Transverse colon (tissue), 4 donors: Measurements from ENCODE around the gene RRP12.

Experiments used
- EP300 ChIP-seq: sonication (generic); formaldehyde crosslinking; IDR thresholded peaks from one replicate; pipeline ENCODE4 v1.6.1; 2017; ENCODE audit warnings: antibody characterized with exemption, low read depth
- POLR2A ChIP-seq: fragments of 450-650 bp; IDR thresholded peaks from one replicate; pipeline ENCODE4 v1.6.1; 2016; ENCODE audit warnings: antibody characterized with exemption, mild to moderate bottlenecking, moderate library complexity
- POLR2AphosphoS5 ChIP-seq, 3 donors: sonication (generic); formaldehyde crosslinking; IDR thresholded peaks; one replicate each; pipeline ENCODE4 v1.6.1; 2016; ENCODE audit warnings: antibody characterized with exemption in 3 of 3
- TF ChIP-seq, protein P1 (sequence below), 5 experiments: fragments of 200-600 bp in 3 of 5; fragments of 450-650 bp in 2 of 5; sonication (generic) in 3 of 5; IDR thresholded peaks; 1 replicate in 2 of 5; 2 replicates in 3 of 5; pipeline ENCODE4 v1.5.1; 2016 to 2017; ENCODE audit warnings: antibody characterized with exemption in 5 of 5, inconsistent platforms in 3 of 5, mild to moderate bottlenecking in 2 of 5, moderate library complexity in 1 of 5

DNA sequence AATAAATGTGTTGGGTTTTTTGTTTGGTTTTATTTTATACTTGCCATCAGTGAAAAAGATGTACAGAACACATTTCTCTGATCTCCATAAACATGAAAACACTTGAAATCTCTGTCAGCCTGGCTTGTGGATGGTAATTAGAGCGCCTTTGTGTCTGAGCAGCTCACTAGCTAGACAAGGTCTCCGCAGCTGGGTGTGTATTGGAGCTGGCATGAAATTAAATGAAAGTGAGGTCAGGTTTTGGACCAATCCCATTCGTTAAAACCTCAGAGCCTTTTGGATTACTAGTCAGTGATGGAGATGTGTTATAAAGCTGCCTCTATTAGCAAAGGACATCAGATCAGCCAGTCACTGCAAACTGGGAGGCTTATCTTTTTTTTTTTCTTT lies 79.3 kb downstream of the RRP12 start:
- TF ChIP-seq, protein P1, sequence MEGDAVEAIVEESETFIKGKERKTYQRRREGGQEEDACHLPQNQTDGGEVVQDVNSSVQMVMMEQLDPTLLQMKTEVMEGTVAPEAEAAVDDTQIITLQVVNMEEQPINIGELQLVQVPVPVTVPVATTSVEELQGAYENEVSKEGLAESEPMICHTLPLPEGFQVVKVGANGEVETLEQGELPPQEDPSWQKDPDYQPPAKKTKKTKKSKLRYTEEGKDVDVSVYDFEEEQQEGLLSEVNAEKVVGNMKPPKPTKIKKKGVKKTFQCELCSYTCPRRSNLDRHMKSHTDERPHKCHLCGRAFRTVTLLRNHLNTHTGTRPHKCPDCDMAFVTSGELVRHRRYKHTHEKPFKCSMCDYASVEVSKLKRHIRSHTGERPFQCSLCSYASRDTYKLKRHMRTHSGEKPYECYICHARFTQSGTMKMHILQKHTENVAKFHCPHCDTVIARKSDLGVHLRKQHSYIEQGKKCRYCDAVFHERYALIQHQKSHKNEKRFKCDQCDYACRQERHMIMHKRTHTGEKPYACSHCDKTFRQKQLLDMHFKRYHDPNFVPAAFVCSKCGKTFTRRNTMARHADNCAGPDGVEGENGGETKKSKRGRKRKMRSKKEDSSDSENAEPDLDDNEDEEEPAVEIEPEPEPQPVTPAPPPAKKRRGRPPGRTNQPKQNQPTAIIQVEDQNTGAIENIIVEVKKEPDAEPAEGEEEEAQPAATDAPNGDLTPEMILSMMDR (IDR thresholded peaks at IDR 0.05) = no peak
- no peak for TF ChIP-seq POLR2A
- no peak for TF ChIP-seq POLR2AphosphoS5 (IDR thresholded peaks at IDR 0.05)
- no peak for TF ChIP-seq EP300
